Skeletal muscle tissue (tissue), 4 donors: ENCODE measurements around the gene ZNF394. TPM values are rescaled to one million over a fixed set of nuclear protein-coding genes. Genes with fewer than 3 reads are reported as not detected.
"Not testable (repeated sequence)": the region's sequence is repeated elsewhere in the genome, so short reads cannot be mapped to it uniquely, and the experiment has no call there.

ENCODE experiments used
- H3K27ac ChIP-seq: one replicate; pipeline ENCODE4 v1.7.0; 2013; ENCODE audit warnings: mild to moderate bottlenecking, low read depth, low read length, inconsistent platforms
- H3K27me3 ChIP-seq, 3 donors: one replicate each; pipeline ENCODE4 v1.7.0; 2013; ENCODE audit warnings: low read length in 3 of 3; ENCODE audit not compliant: control insufficient read depth in 3 of 3, insufficient read depth in 3 of 3
- H3K36me3 ChIP-seq, 3 donors: one replicate each; pipeline ENCODE4 v1.7.0; 2013; ENCODE audit warnings: low read length in 3 of 3; ENCODE audit not compliant: control insufficient read depth in 3 of 3, insufficient read depth in 3 of 3
- H3K4me1 ChIP-seq, 3 donors: one replicate each; pipeline ENCODE4 v1.7.0; 2013; ENCODE audit warnings: low read length in 3 of 3, mild to moderate bottlenecking in 3 of 3; ENCODE audit not compliant: control insufficient read depth in 3 of 3, insufficient read depth in 3 of 3
- H3K4me3 ChIP-seq, 3 donors: one replicate each; pipeline ENCODE4 v1.7.0; 2013; ENCODE audit warnings: low read length in 3 of 3
- H3K9ac ChIP-seq, 3 donors: one replicate each; pipeline ENCODE4 v1.7.0; 2013; ENCODE audit warnings: low read length in 3 of 3, mild to moderate bottlenecking in 3 of 3, moderate library complexity in 2 of 3, low read depth in 1 of 3
- H3K9me3 ChIP-seq, 3 donors: one replicate each; pipeline ENCODE4 v1.7.0; 2013; ENCODE audit warnings: low read length in 3 of 3; ENCODE audit not compliant: control insufficient read depth in 3 of 3
- total RNA-seq: library from RNA; depleted of rRNA; stranded (reverse); fragments of >200 nt; gene quantifications from one replicate; pipeline ENCODE4 v1.2.3, GENCODE V29; 2014
- donor health status: Osteomylitis.

Gene ZNF394
- total RNA-seq, 1 donor from 2014 or later = 39.7 TPM

DNA sequence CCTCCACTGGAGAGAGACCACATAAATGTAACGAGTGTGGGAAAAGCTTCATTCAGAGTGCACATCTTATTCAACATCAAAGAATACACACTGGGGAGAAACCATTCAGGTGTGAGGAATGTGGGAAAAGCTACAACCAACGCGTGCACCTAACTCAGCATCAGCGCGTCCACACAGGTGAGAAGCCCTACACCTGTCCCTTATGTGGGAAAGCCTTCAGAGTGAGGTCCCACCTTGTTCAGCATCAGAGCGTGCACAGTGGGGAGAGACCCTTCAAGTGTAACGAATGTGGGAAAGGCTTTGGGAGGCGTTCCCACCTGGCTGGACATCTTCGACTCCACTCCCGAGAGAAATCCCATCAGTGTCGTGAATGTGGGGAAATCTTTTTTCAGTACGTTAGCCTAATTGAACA, 31.3 kb upstream of the ZNF394 start:
- no peak overlapping the region for H3K9ac ChIP-seq
- peaks cover 30 to 35% (median 33%) of the 10 kb centered on the region in 3 donors for H3K9me3 ChIP-seq
- H3K4me1 ChIP-seq = no peaks in the 10 kb centered on the region
- H3K4me3 ChIP-seq = peak overlapping the region; percentile 15 to 52 (median 19)
- H3K27me3 ChIP-seq = no peaks in the 10 kb centered on the region
- no peak overlapping the region for H3K27ac ChIP-seq
- peaks cover 51 to 62% (median 52%) of the 10 kb centered on the region in 3 donors for H3K36me3 ChIP-seq

DNA sequence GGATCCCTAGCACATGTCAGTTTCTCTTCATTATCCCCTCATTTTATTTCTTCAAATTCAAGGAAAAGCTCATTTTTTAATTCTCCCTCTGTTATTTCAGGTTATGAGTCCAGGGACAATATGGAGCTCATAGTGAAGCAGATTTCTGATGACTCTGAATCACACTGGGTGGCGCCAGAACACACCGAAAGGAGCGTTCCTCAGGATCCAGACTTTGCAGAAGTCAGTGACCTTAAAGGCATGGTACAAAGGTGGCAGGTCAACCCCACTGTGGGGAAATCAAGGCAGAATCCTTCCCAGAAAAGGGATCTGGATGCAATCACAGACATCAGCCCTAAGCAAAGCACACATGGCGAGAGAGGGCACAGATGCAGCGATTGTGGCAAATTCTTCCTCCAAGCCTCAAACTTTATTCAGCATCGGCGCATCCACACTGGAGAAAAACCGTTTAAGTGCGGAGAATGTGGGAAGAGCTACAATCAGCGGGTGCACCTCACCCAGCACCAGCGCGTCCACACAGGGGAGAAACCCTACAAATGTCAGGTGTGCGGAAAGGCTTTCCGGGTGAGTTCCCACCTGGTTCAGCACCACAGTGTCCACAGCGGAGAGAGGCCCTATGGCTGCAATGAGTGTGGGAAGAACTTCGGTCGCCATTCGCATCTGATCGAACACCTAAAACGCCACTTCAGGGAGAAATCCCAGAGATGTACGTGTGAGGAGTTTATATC, 25.8 kb upstream of the ZNF394 start:
- Histone ChIP-seq H3K4me1 (no peaks in the 10 kb centered on the region), H3K36me3 (peaks cover 37 to 49% (median 41%) of the 10 kb centered on the region in 3 donors), H3K4me3 (no peak overlapping the region), H3K27me3 (no peaks in the 10 kb centered on the region), H3K9ac (no peak overlapping the region), H3K9me3 (peaks cover 2 to 8% (median 7%) of the 10 kb centered on the region in 3 donors), H3K27ac (no peak overlapping the region)

DNA sequence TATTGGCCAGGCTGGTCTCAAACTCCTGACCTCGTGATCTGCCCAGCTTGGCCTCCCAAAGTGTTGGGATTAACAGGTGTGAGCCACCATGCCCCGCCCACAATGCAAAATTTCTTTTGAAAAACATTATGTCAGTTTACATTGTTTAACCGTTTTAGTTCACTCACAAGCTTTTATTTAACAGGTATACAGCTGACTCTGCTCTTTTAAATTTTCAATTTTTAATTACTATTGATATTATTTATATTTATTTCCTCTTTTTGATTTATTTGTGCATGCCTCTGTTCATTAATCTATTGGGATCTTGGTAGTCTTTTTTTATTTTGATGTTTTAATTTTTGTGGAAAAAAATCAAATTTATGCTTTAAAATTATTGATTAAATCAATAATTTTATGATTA, 21.3 kb upstream of the ZNF394 start:
- no peaks in the 10 kb centered on the region for H3K9me3 ChIP-seq
- no peaks in the 10 kb centered on the region for H3K4me1 ChIP-seq
- H3K36me3 ChIP-seq = peaks cover 25 to 37% (median 32%) of the 10 kb centered on the region in 3 donors
- H3K9ac ChIP-seq = no peak overlapping the region
- no peaks in the 10 kb centered on the region for H3K27me3 ChIP-seq
- H3K27ac ChIP-seq = no peak overlapping the region
- H3K4me3 ChIP-seq = no peak overlapping the region

DNA sequence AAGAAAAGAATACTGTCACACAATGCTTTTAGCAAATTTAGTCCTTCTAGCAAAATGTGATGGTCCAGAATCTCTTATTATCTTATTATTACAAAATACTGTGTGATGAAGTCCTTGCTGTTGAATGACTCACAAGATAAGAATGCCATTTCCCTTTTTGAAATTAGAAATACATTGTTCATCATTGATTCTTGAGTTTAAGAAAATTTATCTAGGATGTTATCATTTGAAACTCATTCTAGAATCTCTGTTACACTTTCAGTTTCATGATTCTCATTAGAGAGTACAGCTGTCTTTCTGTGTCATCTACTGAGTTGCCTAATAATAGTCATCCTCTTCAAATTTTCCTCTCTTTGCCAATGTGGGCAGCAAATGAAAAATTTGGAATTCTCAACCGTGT, 14.0 kb upstream of the ZNF394 start:
- Histone ChIP-seq H3K36me3 (peaks cover 23 to 31% (median 26%) of the 10 kb centered on the region in 3 donors), H3K4me3 (no peak overlapping the region), H3K27me3 (no peaks in the 10 kb centered on the region), H3K4me1 (no peaks in the 10 kb centered on the region), H3K27ac (no peak overlapping the region), H3K9me3 (no peaks in the 10 kb centered on the region), H3K9ac (no peak overlapping the region)

DNA sequence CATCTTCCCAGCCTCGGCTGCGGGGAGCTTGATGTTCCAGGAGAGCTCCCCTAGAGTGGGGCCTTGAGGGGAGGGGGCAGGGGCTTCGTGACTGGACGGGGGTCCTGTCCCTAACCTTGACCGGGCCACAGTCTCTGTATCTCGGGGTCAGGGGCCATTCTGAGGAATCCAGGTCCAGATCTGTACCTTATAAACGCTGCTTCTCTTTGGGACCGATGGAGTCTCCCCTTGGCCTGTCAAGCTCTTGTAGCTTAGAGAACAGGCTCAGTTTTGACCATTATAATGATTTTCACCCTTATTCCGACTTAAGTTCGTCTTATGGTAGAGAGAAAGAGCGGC, 5.2 kb upstream of the ZNF394 start:
- no peaks in the 10 kb centered on the region for H3K9me3 ChIP-seq
- no peaks in the 10 kb centered on the region for H3K27me3 ChIP-seq
- H3K36me3 ChIP-seq = peaks cover 0 to 3% (median 0%) of the 10 kb centered on the region in 3 donors
- H3K4me1 ChIP-seq = peaks cover 20 to 25% (median 21%) of the 10 kb centered on the region in 3 donors
- peak overlapping the region; percentile 87 to 99 (median 99) for H3K4me3 ChIP-seq
- peak overlapping the region; percentile 95 for H3K27ac ChIP-seq
- H3K9ac ChIP-seq = peak overlapping the region; percentile 92 to 98 (median 93)

DNA sequence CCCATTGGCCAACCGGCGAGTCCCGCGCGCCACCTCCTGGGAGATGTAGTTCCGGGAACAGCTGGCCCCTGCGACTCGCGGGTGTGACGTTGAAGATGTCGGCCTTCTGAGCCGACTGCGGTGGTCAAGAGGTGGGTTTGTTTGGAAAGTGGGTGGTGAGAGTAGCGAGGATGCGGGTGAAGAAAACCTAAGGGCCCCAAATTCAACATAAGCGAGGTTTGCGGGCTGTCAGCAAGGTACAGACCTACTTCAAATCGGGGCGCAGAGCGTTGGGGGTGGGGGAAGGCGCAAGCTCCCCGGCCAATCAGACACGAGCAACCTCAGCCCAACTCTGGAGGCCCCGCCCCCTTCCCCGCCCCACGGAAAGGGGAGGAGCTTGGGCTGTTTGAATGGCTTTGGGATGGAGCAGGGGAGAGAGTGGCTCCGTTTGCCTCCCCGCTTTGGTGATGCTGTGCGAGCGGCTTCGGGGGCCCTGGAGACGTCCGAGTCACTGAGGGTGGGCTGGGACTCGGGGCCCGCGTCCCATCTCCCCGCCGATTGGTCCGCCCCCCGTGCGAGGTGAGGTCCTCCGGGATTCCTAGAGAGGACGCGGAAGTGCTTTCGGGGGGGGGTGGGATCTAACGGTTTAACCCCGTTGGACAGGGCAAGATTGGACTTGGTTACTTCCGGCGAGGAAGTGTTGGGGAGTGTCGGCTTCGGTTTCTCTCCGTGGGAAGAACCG, 4.7 kb upstream of the ZNF394 start, which contains the start of gene ZKSCAN5:
ZKSCAN5 (plus strand) TSS at position 60 of the 721 bp plus-strand sequence. CDS start 1,383 bp downstream, outside the sequence.
- H3K4me3 ChIP-seq = peak within 1 kb of the TSS; percentile 87 to 99 (median 99)
- H3K27ac ChIP-seq = peak within 1 kb of the TSS; percentile 95
- H3K4me1 ChIP-seq = peaks cover 20 to 29% (median 21%) of the 10 kb centered on the region in 3 donors
- H3K27me3 ChIP-seq = no peaks in the 10 kb centered on the region
- H3K36me3 ChIP-seq = peaks cover 0 to 3% (median 2%) of the 10 kb centered on the region in 3 donors
- H3K9me3 ChIP-seq = no peaks in the 10 kb centered on the region
- H3K9ac ChIP-seq = peak within 1 kb of the TSS; percentile 92 to 98 (median 93)

DNA sequence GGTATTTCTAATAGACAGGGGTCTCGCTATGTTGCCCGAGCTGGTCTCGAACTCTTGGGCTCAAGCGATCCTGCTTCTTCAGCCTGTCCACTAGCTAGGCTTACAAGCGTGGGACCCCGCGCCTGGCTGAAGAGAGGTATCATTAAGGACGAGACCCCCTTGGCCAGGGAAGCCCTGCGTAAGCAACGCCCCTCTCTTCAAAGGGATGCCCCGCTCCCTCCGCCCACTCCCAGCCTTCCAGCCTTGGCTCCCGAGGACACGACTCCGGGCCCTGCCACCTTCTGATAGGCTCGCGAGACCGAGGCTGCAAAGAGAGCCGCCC, 4.2 kb upstream of the ZNF394 start:
- H3K36me3 ChIP-seq = peaks cover 0 to 3% (median 2%) of the 10 kb centered on the region in 3 donors
- H3K27ac ChIP-seq = peak overlapping the region; percentile 95
- H3K9me3 ChIP-seq = no peaks in the 10 kb centered on the region
- no peaks in the 10 kb centered on the region for H3K27me3 ChIP-seq
- peaks cover 22 to 33% (median 24%) of the 10 kb centered on the region in 3 donors for H3K4me1 ChIP-seq
- H3K4me3 ChIP-seq = peak overlapping the region; percentile 87 to 99 (median 99)
- H3K9ac ChIP-seq = peak overlapping the region; percentile 92 to 98 (median 93)

DNA sequence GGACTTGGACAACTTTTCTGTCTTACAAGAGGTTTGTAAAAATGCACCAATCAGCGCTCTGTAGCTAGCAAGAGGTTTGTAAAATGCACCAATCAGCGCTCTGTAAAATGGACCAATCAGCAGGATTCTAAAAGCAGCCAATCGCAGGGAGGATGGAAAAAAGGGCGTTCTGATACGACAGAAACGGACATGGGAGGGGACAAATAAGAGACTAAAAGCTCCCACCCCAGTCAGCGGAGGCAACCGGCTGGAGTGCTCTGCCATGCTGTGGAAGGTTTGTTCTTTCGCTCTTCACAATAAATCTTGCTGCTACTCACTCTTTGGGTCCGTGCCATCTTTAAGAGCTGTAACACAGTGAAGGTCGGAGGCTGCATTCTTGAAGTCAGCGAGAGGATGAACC, 1.2 kb upstream of the ZNF394 start:
- peaks cover 3 to 11% (median 8%) of the 10 kb centered on the region in 3 donors for H3K36me3 ChIP-seq
- peak overlapping the region in 2 of 3 donors; percentile 98 to 99 for H3K4me3 ChIP-seq
- H3K9ac ChIP-seq, H3K27ac ChIP-seq, H3K27me3 ChIP-seq, H3K9me3 ChIP-seq: not testable (repeated sequence)
- H3K4me1 ChIP-seq = peaks cover 24 to 41% (median 26%) of the 10 kb centered on the region in 3 donors

DNA sequence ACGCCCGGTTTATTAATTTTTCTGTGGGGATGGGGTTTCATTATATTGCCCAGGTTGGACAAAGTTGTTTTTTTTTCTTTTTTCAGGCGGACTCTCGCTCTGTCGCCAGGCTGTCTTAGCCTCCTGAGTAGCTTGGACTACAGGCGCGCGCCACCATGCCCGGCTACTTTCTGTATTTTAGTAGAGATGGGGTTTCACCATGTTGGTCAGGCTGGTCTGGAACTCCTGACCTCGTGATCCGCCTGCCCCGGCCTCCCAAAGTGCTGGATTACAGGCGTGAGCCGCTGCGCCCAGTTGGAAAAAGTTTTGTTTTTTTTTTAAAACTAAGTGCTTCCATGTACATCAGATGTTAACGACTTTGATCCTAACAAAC, 542 bp upstream of the ZNF394 start:
- Histone ChIP-seq H3K27ac (peak overlapping the region; percentile 99), H3K9me3 (no peaks in the 10 kb centered on the region), H3K36me3 (peaks cover 5 to 13% (median 8%) of the 10 kb centered on the region in 3 donors), H3K4me1 (peaks cover 18 to 35% (median 20%) of the 10 kb centered on the region in 3 donors), H3K27me3 (no peaks in the 10 kb centered on the region), H3K4me3 (peak overlapping the region; percentile 98 to 99 (median 98)), H3K9ac (peak overlapping the region; percentile 97 to 98 (median 97))

DNA sequence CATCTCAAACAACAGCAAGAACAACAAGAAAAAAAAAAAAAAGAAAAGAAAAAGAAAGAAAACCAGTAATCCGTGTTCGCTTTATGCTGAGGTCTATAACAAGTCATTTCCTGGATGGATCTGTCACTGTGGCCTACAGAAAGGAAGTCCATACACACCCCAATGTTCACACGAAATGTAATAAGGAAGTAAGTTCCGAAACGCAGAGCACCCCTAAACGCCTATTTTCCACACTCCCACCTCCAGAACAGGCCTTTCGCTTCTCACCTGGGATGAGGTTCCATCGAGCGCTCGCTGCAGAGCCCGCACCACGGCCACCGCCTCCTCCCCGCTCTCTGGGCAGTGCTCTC, 735 bp downstream of the ZNF394 start:
- H3K9ac ChIP-seq = peak overlapping the region; percentile 97 to 98 (median 97)
- H3K4me3 ChIP-seq = peak overlapping the region; percentile 98 to 99 (median 98)
- peaks cover 16 to 34% (median 19%) of the 10 kb centered on the region in 3 donors for H3K4me1 ChIP-seq
- H3K27me3 ChIP-seq = no peaks in the 10 kb centered on the region
- H3K9me3 ChIP-seq = peaks cover 2% of the 10 kb centered on the region in 3 donors
- peak overlapping the region; percentile 99 for H3K27ac ChIP-seq
- peaks cover 10 to 16% (median 11%) of the 10 kb centered on the region in 3 donors for H3K36me3 ChIP-seq
